Suprapubic skin (tissue), 4 donors: ENCODE results near the gene COBLL1. TPM values are rescaled to one million over a fixed set of nuclear protein-coding genes. Genes with fewer than 3 reads are reported as not detected.

ENCODE experiments used
- DNase-seq, 2 donors: peaks; one replicate each; pipeline ENCODE4 v3.0.0-alpha.2; 2019; ENCODE audit warnings: low spot score in 2 of 2
- H3K27ac ChIP-seq: fragments of 200-600 bp; sonication (generic); one replicate; pipeline ENCODE4 v1.5.1; 2019
- H3K27me3 ChIP-seq: fragments of 200-600 bp; sonication (generic); one replicate; pipeline ENCODE4 v1.5.1; 2019
- H3K36me3 ChIP-seq: fragments of 200-600 bp; sonication (generic); one replicate; pipeline ENCODE4 v1.5.1; 2019
- H3K4me1 ChIP-seq: fragments of 200-600 bp; sonication (generic); one replicate; pipeline ENCODE4 v1.5.1; 2019
- H3K4me3 ChIP-seq: fragments of 200-600 bp; sonication (generic); one replicate; pipeline ENCODE4 v1.5.1; 2019; ENCODE audit warnings: mild to moderate bottlenecking
- H3K9me3 ChIP-seq: fragments of 200-600 bp; sonication (generic); one replicate; pipeline ENCODE4 v1.5.1; 2019
- CTCF ChIP-seq, 2 donors: fragments of 200-600 bp in 1 of 2; fragments of 450-650 bp in 1 of 2; sonication (generic) in 1 of 2; IDR thresholded peaks; one replicate each; pipeline ENCODE4 v1.5.1; 2016 to 2019; ENCODE audit warnings: antibody characterized with exemption in 2 of 2, mild to moderate bottlenecking in 1 of 2, moderate library complexity in 1 of 2
- EP300 ChIP-seq: sonication (generic); formaldehyde crosslinking; IDR thresholded peaks from one replicate; pipeline ENCODE4 v1.6.1; 2017; ENCODE audit warnings: antibody characterized with exemption
- POLR2A ChIP-seq, 2 donors: fragments of 450-650 bp; IDR thresholded peaks; one replicate each; pipeline ENCODE4 v1.6.1; 2017; ENCODE audit warnings: antibody characterized with exemption in 2 of 2, mild to moderate bottlenecking in 2 of 2, moderate library complexity in 2 of 2
- POLR2AphosphoS5 ChIP-seq, 3 donors: sonication (generic); formaldehyde crosslinking; IDR thresholded peaks; one replicate each; pipeline ENCODE4 v1.6.1; 2017; ENCODE audit warnings: antibody characterized with exemption in 3 of 3
- WGBS: methylation state at CpG from one replicate; pipeline ENCODE4 v1.1.5; 2018; 5-methylcytosine and 5-hydroxymethylcytosine counted together
- total RNA-seq, 4 donors: library from RNA; depleted of rRNA; stranded (reverse); fragments of >200 nt; gene quantifications; one replicate each; pipeline ENCODE4 v1.1.0, GENCODE V29; 2016

COBLL1 gene
- total RNA-seq, 4 donors from 2014 or later: 36.2 to 170 (median 61.0) TPM

- DNase-seq: no peak
- TF ChIP-seq POLR2AphosphoS5 (IDR thresholded peaks at IDR 0.05): no peak
- TF ChIP-seq CTCF (IDR thresholded peaks at IDR 0.05): no peak
- TF ChIP-seq EP300: no peak
- no peak for TF ChIP-seq POLR2A (IDR thresholded peaks at IDR 0.05)
- H3K27ac ChIP-seq: no peak overlapping the region
- H3K4me3 ChIP-seq: no peak overlapping the region
- H3K27me3 ChIP-seq: no peaks in the 10 kb centered on the region
- H3K9me3 ChIP-seq: no peaks in the 10 kb centered on the region
- no peaks in the 10 kb centered on the region for H3K4me1 ChIP-seq
- WGBS: 70% methylated on average over 2 of the region's 2 CpGs
- peaks cover 4% of the 10 kb centered on the region for H3K36me3 ChIP-seq
These were observed 184.5 kb downstream of the COBLL1 start for GRCh38 chr2:164657129-164657528.

DNA sequence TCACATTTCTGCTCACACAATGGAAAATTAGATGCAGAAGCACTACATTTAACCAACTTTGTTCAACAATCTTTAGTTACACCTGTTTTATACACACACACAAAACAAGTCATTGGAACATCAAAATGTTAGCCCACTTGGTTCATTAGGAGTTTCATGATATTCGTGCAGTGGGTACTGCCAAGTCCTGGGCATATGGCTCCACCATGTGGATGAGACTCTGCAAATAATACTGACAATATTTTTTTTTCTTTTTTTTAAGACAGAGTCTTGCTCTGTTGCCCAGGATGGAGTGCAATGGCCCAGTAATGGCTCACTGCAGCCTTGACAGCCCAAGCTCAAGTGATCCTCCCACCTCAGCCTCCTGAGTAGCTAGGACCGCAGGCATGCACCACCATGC lies 185.9 kb downstream of the COBLL1 start:
- Histone ChIP-seq H3K9me3 (no peaks in the 10 kb centered on the region), H3K27ac (no peak overlapping the region)
- no peak for DNase-seq

DNA sequence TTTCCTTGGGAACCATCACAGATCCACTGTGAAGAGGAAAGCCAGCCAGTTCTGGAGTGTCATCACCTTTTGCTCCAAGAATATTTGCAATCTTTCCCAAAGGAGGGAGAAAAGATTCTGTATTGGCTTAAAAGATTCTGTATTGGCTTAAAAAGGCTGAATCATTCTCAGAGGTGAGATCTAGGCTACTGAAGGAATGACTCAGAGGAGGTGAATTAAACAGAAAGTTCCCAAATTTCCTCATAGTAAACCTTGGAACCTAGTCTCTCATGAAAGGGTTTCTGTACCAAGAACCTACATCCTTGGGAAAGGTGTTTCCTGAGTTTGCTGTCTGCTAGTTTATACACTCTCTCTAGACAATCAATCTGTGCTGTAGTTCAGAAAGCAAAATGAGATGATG lies 186.3 kb downstream of the COBLL1 start:
- Histone ChIP-seq H3K36me3 (peaks cover 4% of the 10 kb centered on the region), H3K27ac (no peak overlapping the region), H3K4me1 (no peaks in the 10 kb centered on the region), H3K9me3 (no peaks in the 10 kb centered on the region), H3K4me3 (no peak overlapping the region), H3K27me3 (no peaks in the 10 kb centered on the region)
- DNase-seq: no peak
- TF ChIP-seq POLR2AphosphoS5 (IDR thresholded peaks at IDR 0.05) (no peak), CTCF (IDR thresholded peaks at IDR 0.05) (no peak), POLR2A (IDR thresholded peaks at IDR 0.05) (no peak), EP300 (no peak)

More for the DNA sequence above, 185.9 kb downstream of the COBLL1 start:
- TF ChIP-seq CTCF (IDR thresholded peaks at IDR 0.05) (no peak), EP300 (no peak), POLR2A (IDR thresholded peaks at IDR 0.05) (no peak), POLR2AphosphoS5 (IDR thresholded peaks at IDR 0.05) (no peak)
- Histone ChIP-seq H3K27me3 (no peaks in the 10 kb centered on the region), H3K4me1 (no peaks in the 10 kb centered on the region), H3K4me3 (no peak overlapping the region), H3K36me3 (peaks cover 4% of the 10 kb centered on the region)
- 96% methylated on average over 2 of the region's 2 CpGs for WGBS

DNA sequence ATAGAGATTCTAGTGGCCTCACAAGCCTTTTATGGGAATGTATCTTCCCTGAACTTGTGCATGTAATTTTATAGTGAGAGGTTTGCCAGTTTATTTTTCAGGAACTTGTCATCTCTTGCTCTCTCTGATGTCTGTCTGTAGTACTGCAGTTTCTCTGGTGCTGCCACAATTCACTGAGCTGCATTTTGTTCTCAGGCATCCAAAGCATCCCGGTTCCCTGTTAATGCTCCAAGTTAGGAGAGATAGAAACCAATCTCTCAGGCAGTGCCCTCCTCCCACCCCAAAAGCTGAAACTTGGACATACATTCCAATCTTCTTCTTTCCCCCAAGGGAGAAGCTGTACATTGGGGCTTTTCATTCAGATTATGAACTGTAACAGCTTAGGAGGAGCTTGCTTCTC lies 190.3 kb downstream of the COBLL1 start:
- no peak overlapping the region for H3K27ac ChIP-seq
- no peaks in the 10 kb centered on the region for H3K4me1 ChIP-seq
- H3K4me3 ChIP-seq: no peak overlapping the region
- peaks cover 18% of the 10 kb centered on the region for H3K9me3 ChIP-seq
- 56% methylated on average over 1 of the region's 1 CpG for WGBS
- no peaks in the 10 kb centered on the region for H3K36me3 ChIP-seq
- DNase-seq: no peak
- no peak for TF ChIP-seq CTCF (IDR thresholded peaks at IDR 0.05)
- no peak for TF ChIP-seq EP300
- no peak for TF ChIP-seq POLR2AphosphoS5 (IDR thresholded peaks at IDR 0.05)
- no peak for TF ChIP-seq POLR2A (IDR thresholded peaks at IDR 0.05)
- no peaks in the 10 kb centered on the region for H3K27me3 ChIP-seq

DNA sequence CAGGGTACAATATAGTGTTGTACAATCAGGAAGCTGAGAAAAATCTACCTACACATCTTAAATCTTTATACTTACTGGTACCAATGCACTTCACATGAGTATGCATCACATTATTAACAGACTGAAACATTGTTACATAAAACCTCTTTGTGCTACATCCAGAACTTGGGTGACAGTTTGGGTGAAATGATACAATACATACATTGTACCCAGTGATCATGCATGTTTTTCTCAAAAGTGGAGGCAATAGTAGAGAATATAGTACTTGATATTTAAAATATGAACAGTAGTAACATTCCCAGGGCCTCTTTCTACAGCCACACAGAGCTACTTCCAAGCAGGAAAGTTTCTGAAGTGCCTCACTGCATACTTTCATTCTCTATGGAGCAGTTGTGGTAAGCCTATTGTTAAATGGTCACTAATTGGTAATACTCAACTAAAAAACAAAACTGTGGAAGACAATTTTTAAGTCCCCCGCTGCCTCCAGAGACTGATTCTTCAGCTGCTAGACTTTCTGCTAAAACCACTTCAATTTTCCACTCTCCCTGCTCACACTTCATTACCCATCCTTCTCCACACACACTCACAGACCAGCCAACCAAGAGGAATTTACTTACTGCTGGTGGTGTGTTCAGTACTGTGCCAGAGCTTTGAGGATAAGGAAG lies 197.5 kb downstream of the COBLL1 start:
- 90% methylated on average over 1 of the region's 1 CpG for WGBS
- no peak for DNase-seq

More for the DNA sequence above, 197.5 kb downstream of the COBLL1 start:
- Histone ChIP-seq H3K27me3 (no peaks in the 10 kb centered on the region), H3K4me1 (no peaks in the 10 kb centered on the region), H3K9me3 (peaks cover 18% of the 10 kb centered on the region), H3K36me3 (no peaks in the 10 kb centered on the region), H3K4me3 (no peak overlapping the region), H3K27ac (no peak overlapping the region)
- TF ChIP-seq CTCF (IDR thresholded peaks at IDR 0.05) (no peak), POLR2A (IDR thresholded peaks at IDR 0.05) (no peak), EP300 (no peak), POLR2AphosphoS5 (IDR thresholded peaks at IDR 0.05) (no peak)
